ENCODE measurements around the gene IMMP2L. TPM values are rescaled to one million over a fixed set of nuclear protein-coding genes. Genes with fewer than 3 reads are reported as not detected.

Gene IMMP2L
- total and polyA plus RNA-seq, 4 donors, result 7.3 to 21.1 (median 12.4) TPM

DNA sequence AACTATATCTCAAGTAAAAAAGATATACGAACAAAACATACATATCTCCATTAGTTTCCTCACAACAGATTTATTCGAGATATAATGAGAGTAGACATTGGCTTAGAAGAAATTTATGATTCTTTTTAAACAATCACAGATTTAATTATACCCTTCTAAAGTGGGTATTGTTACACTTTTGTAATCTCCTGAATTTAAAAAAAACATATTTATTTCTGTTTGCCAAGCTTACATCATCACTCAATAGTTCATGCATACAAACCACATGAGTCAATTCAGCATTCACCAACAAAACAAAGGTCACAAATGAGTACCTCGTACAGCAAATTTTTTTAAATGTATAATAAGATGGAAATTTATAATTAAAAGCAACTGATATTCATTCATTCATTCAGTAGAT lies 453.8 kb downstream of the IMMP2L start:
- H3K4me1 ChIP-seq (ENCODE audit: control insufficient read depth in 4 of 4, insufficient read depth in 4 of 4, low read length in 3 of 4), result peaks cover 0 to 16% (median 8%) of the 10 kb centered on the region in 4 donors
- no peaks in the 10 kb centered on the region for H3K27me3 ChIP-seq (ENCODE audit: control insufficient read depth in 4 of 4, insufficient read depth in 4 of 4, low read length in 3 of 4)
- TF ChIP-seq RXRA (IDR thresholded peaks at IDR 0.05) (no peak), SP1 (IDR thresholded peaks at IDR 0.05) (no peak), HNF4A (conservative IDR thresholded peaks at IDR 0.05) (peak; percentile 30 to 50), HNF4G (IDR thresholded peaks at IDR 0.05) (no peak), JUND (IDR thresholded peaks at IDR 0.05) (peak in 1 of 2 donors; percentile 21)
- TF ChIP-seq, protein P1, sequence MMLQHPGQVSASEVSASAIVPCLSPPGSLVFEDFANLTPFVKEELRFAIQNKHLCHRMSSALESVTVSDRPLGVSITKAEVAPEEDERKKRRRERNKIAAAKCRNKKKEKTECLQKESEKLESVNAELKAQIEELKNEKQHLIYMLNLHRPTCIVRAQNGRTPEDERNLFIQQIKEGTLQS (IDR thresholded peaks at IDR 0.05), result no peak
- H3K27ac ChIP-seq (ENCODE audit: low read depth in 1 of 2, low read length in 2 of 2), result no peak overlapping the region
- no peaks in the 10 kb centered on the region for H3K9me3 ChIP-seq (ENCODE audit: control insufficient read depth in 4 of 4, low read length in 3 of 4)
- 67% methylated on average over 3 of the region's 3 CpGs for WGBS
- DNase-seq (ENCODE audit: low spot score), result no peak
- H3K4me3 ChIP-seq (ENCODE audit: low read depth in 1 of 3, low read length in 3 of 3), result no peak overlapping the region
- H3K36me3 ChIP-seq (ENCODE audit: control insufficient read depth in 4 of 4, insufficient read depth in 3 of 4, low read depth in 1 of 4, low read length in 3 of 4), result no peaks in the 10 kb centered on the region
- H3K9ac ChIP-seq (ENCODE audit: low read depth in 1 of 2, low read length in 2 of 2), result no peak overlapping the region

DNA sequence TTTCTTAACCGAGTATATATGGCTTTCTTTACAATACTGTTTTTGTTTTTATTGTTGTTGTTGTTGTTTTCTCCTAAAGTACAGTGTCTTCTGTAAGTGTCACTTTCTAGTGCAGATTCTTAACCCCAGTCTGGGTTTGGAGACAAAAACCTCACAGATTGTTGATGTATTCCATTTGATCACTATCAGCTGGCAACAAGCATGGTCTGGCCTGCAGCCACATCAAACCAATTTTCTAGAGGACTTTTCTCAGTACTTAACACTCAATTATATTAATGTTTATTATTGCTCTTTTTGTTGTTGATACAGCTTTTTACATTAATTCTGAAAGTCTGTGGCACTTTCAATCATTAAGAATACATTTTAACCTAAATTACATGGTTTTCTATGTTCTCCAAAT lies 454.3 kb downstream of the IMMP2L start:
- Histone ChIP-seq H3K9me3 (ENCODE audit: control insufficient read depth in 4 of 4, low read length in 3 of 4) (no peaks in the 10 kb centered on the region), H3K27me3 (ENCODE audit: control insufficient read depth in 4 of 4, insufficient read depth in 4 of 4, low read length in 3 of 4) (no peaks in the 10 kb centered on the region), H3K36me3 (ENCODE audit: control insufficient read depth in 4 of 4, insufficient read depth in 3 of 4, low read depth in 1 of 4, low read length in 3 of 4) (no peaks in the 10 kb centered on the region), H3K4me1 (ENCODE audit: control insufficient read depth in 4 of 4, insufficient read depth in 4 of 4, low read length in 3 of 4) (peaks cover 0 to 16% (median 8%) of the 10 kb centered on the region in 4 donors), H3K27ac (ENCODE audit: low read depth in 1 of 2, low read length in 2 of 2) (no peak overlapping the region), H3K9ac (ENCODE audit: low read depth in 1 of 2, low read length in 2 of 2) (no peak overlapping the region), H3K4me3 (ENCODE audit: low read depth in 1 of 3, low read length in 3 of 3) (no peak overlapping the region)
- WGBS, result 84% methylated on average over 1 of the region's 1 CpG
- DNase-seq (ENCODE audit: low spot score), result no peak
- no peak for TF ChIP-seq HNF4G (IDR thresholded peaks at IDR 0.05)
- TF ChIP-seq, protein P2, sequence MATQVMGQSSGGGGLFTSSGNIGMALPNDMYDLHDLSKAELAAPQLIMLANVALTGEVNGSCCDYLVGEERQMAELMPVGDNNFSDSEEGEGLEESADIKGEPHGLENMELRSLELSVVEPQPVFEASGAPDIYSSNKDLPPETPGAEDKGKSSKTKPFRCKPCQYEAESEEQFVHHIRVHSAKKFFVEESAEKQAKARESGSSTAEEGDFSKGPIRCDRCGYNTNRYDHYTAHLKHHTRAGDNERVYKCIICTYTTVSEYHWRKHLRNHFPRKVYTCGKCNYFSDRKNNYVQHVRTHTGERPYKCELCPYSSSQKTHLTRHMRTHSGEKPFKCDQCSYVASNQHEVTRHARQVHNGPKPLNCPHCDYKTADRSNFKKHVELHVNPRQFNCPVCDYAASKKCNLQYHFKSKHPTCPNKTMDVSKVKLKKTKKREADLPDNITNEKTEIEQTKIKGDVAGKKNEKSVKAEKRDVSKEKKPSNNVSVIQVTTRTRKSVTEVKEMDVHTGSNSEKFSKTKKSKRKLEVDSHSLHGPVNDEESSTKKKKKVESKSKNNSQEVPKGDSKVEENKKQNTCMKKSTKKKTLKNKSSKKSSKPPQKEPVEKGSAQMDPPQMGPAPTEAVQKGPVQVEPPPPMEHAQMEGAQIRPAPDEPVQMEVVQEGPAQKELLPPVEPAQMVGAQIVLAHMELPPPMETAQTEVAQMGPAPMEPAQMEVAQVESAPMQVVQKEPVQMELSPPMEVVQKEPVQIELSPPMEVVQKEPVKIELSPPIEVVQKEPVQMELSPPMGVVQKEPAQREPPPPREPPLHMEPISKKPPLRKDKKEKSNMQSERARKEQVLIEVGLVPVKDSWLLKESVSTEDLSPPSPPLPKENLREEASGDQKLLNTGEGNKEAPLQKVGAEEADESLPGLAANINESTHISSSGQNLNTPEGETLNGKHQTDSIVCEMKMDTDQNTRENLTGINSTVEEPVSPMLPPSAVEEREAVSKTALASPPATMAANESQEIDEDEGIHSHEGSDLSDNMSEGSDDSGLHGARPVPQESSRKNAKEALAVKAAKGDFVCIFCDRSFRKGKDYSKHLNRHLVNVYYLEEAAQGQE (IDR thresholded peaks at IDR 0.05), result no peak
- TF ChIP-seq, protein P3, sequence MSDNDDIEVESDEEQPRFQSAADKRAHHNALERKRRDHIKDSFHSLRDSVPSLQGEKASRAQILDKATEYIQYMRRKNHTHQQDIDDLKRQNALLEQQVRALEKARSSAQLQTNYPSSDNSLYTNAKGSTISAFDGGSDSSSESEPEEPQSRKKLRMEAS (IDR thresholded peaks at IDR 0.05), result no peak
- TF ChIP-seq HNF4A (conservative IDR thresholded peaks at IDR 0.05), result no peak
- TF ChIP-seq, protein P4, sequence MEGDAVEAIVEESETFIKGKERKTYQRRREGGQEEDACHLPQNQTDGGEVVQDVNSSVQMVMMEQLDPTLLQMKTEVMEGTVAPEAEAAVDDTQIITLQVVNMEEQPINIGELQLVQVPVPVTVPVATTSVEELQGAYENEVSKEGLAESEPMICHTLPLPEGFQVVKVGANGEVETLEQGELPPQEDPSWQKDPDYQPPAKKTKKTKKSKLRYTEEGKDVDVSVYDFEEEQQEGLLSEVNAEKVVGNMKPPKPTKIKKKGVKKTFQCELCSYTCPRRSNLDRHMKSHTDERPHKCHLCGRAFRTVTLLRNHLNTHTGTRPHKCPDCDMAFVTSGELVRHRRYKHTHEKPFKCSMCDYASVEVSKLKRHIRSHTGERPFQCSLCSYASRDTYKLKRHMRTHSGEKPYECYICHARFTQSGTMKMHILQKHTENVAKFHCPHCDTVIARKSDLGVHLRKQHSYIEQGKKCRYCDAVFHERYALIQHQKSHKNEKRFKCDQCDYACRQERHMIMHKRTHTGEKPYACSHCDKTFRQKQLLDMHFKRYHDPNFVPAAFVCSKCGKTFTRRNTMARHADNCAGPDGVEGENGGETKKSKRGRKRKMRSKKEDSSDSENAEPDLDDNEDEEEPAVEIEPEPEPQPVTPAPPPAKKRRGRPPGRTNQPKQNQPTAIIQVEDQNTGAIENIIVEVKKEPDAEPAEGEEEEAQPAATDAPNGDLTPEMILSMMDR (IDR thresholded peaks at IDR 0.05; ENCODE audit: low read depth, low read length, missing input control), result no peak
- TF ChIP-seq, protein P1 (IDR thresholded peaks at IDR 0.05), result no peak
- TF ChIP-seq EGR1 (IDR thresholded peaks at IDR 0.05; ENCODE audit: low read depth in 2 of 2), result no peak
- TF ChIP-seq SP1 (IDR thresholded peaks at IDR 0.05), result no peak
- no peak for TF ChIP-seq YY1 (IDR thresholded peaks at IDR 0.05)
- TF ChIP-seq, protein P5, sequence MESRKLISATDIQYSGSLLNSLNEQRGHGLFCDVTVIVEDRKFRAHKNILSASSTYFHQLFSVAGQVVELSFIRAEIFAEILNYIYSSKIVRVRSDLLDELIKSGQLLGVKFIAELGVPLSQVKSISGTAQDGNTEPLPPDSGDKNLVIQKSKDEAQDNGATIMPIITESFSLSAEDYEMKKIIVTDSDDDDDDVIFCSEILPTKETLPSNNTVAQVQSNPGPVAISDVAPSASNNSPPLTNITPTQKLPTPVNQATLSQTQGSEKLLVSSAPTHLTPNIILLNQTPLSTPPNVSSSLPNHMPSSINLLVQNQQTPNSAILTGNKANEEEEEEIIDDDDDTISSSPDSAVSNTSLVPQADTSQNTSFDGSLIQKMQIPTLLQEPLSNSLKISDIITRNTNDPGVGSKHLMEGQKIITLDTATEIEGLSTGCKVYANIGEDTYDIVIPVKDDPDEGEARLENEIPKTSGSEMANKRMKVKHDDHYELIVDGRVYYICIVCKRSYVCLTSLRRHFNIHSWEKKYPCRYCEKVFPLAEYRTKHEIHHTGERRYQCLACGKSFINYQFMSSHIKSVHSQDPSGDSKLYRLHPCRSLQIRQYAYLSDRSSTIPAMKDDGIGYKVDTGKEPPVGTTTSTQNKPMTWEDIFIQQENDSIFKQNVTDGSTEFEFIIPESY (IDR thresholded peaks at IDR 0.05), result no peak
- TF ChIP-seq RAD21 (IDR thresholded peaks at IDR 0.05), result no peak
- no peak for TF ChIP-seq NR2F2 (IDR thresholded peaks at IDR 0.05)

Measured in liver (tissue), 9 donors.